Heart right ventricle (tissue), 16 donors: ENCODE measurements around the gene MECR. TPM values are rescaled to one million over a fixed set of nuclear protein-coding genes. Genes with fewer than 3 reads are reported as not detected.

ENCODE experiments used
- ATAC-seq, 8 donors: fragments of 200-7000 bp; cut with Tn5 transposase; one replicate each; pipeline ENCODE4 v1.9.1; 2020; ENCODE audit warnings: mild to moderate bottlenecking in 8 of 8, moderate library complexity in 8 of 8, moderate number of reproducible peaks in 1 of 8
- DNase-seq, 2 donors: peaks; one replicate each; pipeline ENCODE4 v3.0.0-alpha.2; 2020
- H3K27ac ChIP-seq, 10 donors: fragments of 200-600 bp; sonication (generic) in 2 of 10; one replicate each; pipeline versions ENCODE4 v1.5.0 to v1.8.0; 2020 to 2022; ENCODE audit warnings: mild to moderate bottlenecking in 3 of 10
- H3K27me3 ChIP-seq, 7 donors: fragments of 200-600 bp; one replicate each; pipeline ENCODE4 v1.8.0; 2021 to 2022; ENCODE audit warnings: mild to moderate bottlenecking in 2 of 7
- H3K36me3 ChIP-seq, 9 donors: fragments of 200-600 bp; sonication (generic) in 1 of 9; one replicate each; pipeline versions ENCODE4 v1.5.0 to v1.8.0; 2020 to 2022; ENCODE audit warnings: mild to moderate bottlenecking in 2 of 9
- H3K4me1 ChIP-seq, 9 donors: fragments of 200-600 bp; sonication (generic) in 1 of 9; one replicate each; pipeline versions ENCODE4 v1.5.0 to v1.8.0; 2020 to 2022; ENCODE audit warnings: mild to moderate bottlenecking in 4 of 9
- H3K4me3 ChIP-seq, 10 donors: fragments of 200-600 bp; sonication (generic) in 2 of 10; one replicate each; pipeline versions ENCODE4 v1.5.0 to v1.8.0; 2020 to 2022; ENCODE audit warnings: mild to moderate bottlenecking in 7 of 10, moderate library complexity in 2 of 10
- H3K9me3 ChIP-seq, 11 donors: fragments of 200-600 bp in 10 of 11; sonication (generic) in 2 of 11; one replicate each; pipeline versions ENCODE4 v1.5.0 to v1.8.0; 2013 to 2022; ENCODE audit warnings: mild to moderate bottlenecking in 2 of 11, control low read depth in 1 of 11, moderate library complexity in 1 of 11
- WGBS, 2 donors: extraction: QIAGEN DNeasy Blood & Tissue Kit; methylation state at CpG; one replicate each; pipeline ENCODE4 v1.1.7; 2013; ENCODE audit warnings: inconsistent platforms in 1 of 2; 5-methylcytosine and 5-hydroxymethylcytosine counted together
- intact Hi-C, 10 donors: fragments of 100-400 bp; cut with DNase I; formaldehyde crosslinking; loops; one replicate each; pipeline versions ENCODE4 v1.11.1 to v1.14.2; 2022
- polyA plus RNA-seq, 2 donors: library from polyadenylated mRNA; stranded (reverse); fragments of 200-250 nt; gene quantifications; one replicate each; pipeline ENCODE4 v1.2.3, GENCODE V29; 2013
- total RNA-seq, 10 donors: library from RNA; stranded (reverse); fragmentation: NEBNext Ultra II Directional in 3 of 10; extraction: Animal tissue kit (Norgen Biotek cat#: 25700) in 3 of 10; gene quantifications; one replicate each; pipeline versions ENCODE4 v1.2.1 to v1.2.4, GENCODE V29; 2021 to 2023
- TF ChIP-seq, protein P1 (sequence below), 9 donors: fragments of 200-600 bp; sonication (generic) in 2 of 9; IDR thresholded peaks; one replicate each; pipeline versions ENCODE4 v1.5.0 to v1.8.0; 2021 to 2022; ENCODE audit warnings: antibody characterized with exemption in 9 of 9, mild to moderate bottlenecking in 5 of 9, moderate library complexity in 1 of 9
- donor health status: Arrhythmogenic right ventricular cardiomyopathy.
- donor health status: ischemic (EF 13 %, LVEDD 7.1; RV severe dilation, severe dysfunction).
- donor health status: healthy with polysubstance abuse.
- donor health status: DM: no; HTN: yes; CAD: no.
- donor health status: DM: no; HTN: no; CAD: no.
- donor health status: ischemic (EF 25% LVEDD 6.9; RV normal size, moderate dysfunction).
- donor health status: ischemic (EF 25% LVEDD 5.7; RV mildly dilated, moderate dysfunction).
- donor health status: healthy.
- donor health status: DM: yes; HTN: yes; CAD: no.
- donor health status: Ischemic cardiomyopathy.
- donor health status: ischemic (EF 35%, LVEDD 5.7; RV mildly dilated, moderate dysfunction).
- donor health status: nonischemic (EF 11% LVEDD 7.7; RV severe dilation, severe dysfunction).
- donor health status: DM: yes; HTN: yes; CAD: no.
- donor health status: PGD.
- donor health status: ischemic (EF 29% LVEDD 5.4; RV normal size, mild dysfunction).
- donor health status: nonischemic (EF 23%, LVEDD 6.1; RV moderate dilation, normal function).

Gene MECR
- total and polyA plus RNA-seq, 12 donors, result 27.8 to 45.6 (median 38.7) TPM

DNA sequence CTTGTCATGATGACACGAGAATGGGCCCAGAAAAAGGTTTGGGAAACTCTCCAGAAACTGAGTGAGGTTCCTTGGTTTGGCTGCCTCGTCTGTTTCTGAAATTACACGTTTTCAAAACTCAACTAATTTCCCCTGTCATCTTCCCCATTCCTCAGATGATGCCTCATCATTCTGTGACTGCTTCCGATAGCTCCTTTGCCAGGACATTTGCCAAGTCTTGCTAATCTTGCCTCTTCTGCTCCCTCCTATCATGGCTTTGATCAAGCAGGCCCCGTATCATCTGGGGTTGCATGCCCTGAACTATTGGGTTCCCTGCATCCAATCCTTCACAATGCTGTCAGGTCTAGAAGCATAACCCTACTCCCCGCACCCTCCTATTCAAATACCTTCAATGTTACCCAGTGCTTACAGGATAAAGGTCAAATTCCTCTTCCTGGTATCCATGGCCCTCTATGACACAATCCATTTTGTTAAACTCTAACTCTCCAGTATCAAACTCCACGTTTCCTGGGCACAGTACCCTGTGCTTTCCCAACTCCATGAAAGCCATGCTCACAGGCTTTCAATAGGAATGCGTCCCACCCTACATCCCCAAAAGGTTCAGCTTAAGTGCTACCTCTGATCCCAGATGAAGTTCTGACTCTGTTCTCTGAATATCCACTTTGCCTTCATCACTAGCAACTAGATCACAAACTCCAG is 84.8 kb downstream of the MECR start:
- H3K27ac ChIP-seq, result peak overlapping the region in 1 of 10 donors; percentile 25
- peaks cover 4 to 77% (median 50%) of the 10 kb centered on the region in 9 donors for H3K36me3 ChIP-seq
- peaks cover 0 to 8% (median 0%) of the 10 kb centered on the region in 9 donors for H3K4me1 ChIP-seq
- TF ChIP-seq, protein P1, sequence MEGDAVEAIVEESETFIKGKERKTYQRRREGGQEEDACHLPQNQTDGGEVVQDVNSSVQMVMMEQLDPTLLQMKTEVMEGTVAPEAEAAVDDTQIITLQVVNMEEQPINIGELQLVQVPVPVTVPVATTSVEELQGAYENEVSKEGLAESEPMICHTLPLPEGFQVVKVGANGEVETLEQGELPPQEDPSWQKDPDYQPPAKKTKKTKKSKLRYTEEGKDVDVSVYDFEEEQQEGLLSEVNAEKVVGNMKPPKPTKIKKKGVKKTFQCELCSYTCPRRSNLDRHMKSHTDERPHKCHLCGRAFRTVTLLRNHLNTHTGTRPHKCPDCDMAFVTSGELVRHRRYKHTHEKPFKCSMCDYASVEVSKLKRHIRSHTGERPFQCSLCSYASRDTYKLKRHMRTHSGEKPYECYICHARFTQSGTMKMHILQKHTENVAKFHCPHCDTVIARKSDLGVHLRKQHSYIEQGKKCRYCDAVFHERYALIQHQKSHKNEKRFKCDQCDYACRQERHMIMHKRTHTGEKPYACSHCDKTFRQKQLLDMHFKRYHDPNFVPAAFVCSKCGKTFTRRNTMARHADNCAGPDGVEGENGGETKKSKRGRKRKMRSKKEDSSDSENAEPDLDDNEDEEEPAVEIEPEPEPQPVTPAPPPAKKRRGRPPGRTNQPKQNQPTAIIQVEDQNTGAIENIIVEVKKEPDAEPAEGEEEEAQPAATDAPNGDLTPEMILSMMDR (IDR thresholded peaks at IDR 0.05), result no peak
- intact Hi-C loops, result no loop called here
- ATAC-seq (peak in 4 of 8 donors; percentile 32 to 73 (median 52)), DNase-seq (no peak)
- no peak overlapping the region for H3K4me3 ChIP-seq
- 63 to 64% methylated on average over 8 of the region's 8 CpGs for WGBS, 2 donors
- no peaks in the 10 kb centered on the region for H3K27me3 ChIP-seq
- no peaks in the 10 kb centered on the region for H3K9me3 ChIP-seq

- H3K27ac ChIP-seq, result no peak overlapping the region
- peak in 1 of 8 donors; percentile 12 for ATAC-seq
- H3K27me3 ChIP-seq, result no peaks in the 10 kb centered on the region
- WGBS, 2 donors, result 93% methylated on average over 2 of the region's 2 CpGs
- TF ChIP-seq, protein P1 (IDR thresholded peaks at IDR 0.05), result no peak
- H3K4me1 ChIP-seq, result peaks cover 0 to 8% (median 0%) of the 10 kb centered on the region in 9 donors
- DNase-seq, result no peak
- intact Hi-C loops, result no loop called here
- no peaks in the 10 kb centered on the region for H3K9me3 ChIP-seq
- H3K36me3 ChIP-seq, result peaks cover 4 to 59% (median 33%) of the 10 kb centered on the region in 9 donors
- H3K4me3 ChIP-seq, result no peak overlapping the region
Measured at GRCh38 chr1:29144178-29144577, 86.6 kb downstream of the MECR start.

DNA sequence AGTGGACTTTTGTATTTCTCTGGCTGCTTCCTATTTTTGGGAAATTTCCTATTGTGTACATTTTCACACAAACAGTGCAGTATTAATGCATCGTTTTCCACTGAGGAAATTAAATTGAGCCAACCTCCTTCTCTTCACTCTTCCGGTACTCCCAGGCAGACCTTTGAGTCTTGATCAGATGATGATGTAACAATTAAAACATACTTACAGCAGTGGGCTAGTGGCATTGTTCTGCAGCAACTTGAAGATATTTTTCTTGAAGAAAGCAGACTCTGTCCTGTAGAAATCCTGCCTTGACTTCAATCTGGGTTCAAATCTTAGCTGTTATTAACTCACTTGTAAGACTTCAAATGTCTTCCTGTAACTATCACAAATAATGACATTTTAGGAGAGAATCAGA is 88.0 kb downstream of the MECR start:
- H3K36me3 ChIP-seq, result peaks cover 0 to 45% (median 18%) of the 10 kb centered on the region in 9 donors

More for the DNA sequence above, 88.0 kb downstream of the MECR start:
- Histone ChIP-seq H3K4me3 (no peak overlapping the region), H3K4me1 (peaks cover 0 to 8% (median 0%) of the 10 kb centered on the region in 9 donors), H3K9me3 (no peaks in the 10 kb centered on the region), H3K27me3 (no peaks in the 10 kb centered on the region), H3K27ac (no peak overlapping the region)
- WGBS, 2 donors, result 80 to 86% methylated on average over 2 of the region's 2 CpGs
- no peak for ATAC-seq
- intact Hi-C loops, result no loop called here
- DNase-seq, result no peak
- TF ChIP-seq, protein P1 (IDR thresholded peaks at IDR 0.05), result no peak

Other genes starting within 250 kb of the MECR start
- gene TMEM200B, start 107.0 kb downstream of the MECR start, total RNA-seq, result 1 to 10 TPM in 8 of 10 donors, under 1 TPM in 2; 0.79 to 2.2 (median 1.5) TPM
- 1 to 10 TPM; 1.8 to 3.3 TPM for gene TMEM200B, start 107.0 kb downstream of the MECR start, polyA plus RNA-seq
- 10 to 100 TPM; 40.8 to 67.8 (median 49.0) TPM for gene SRSF4, start 49.0 kb downstream of the MECR start, total RNA-seq
- gene SRSF4, start 49.0 kb downstream of the MECR start, polyA plus RNA-seq, result 10 to 100 TPM; 42.4 to 64.6 TPM
- gene PTPRU, start 5.6 kb upstream of the MECR start, total RNA-seq, result 10 to 100 TPM in 8 of 10 donors, 1 to 10 TPM in 2; 8.6 to 29.8 (median 14.5) TPM
- 10 to 100 TPM; 13.5 to 15.7 TPM for gene PTPRU, start 5.6 kb upstream of the MECR start, polyA plus RNA-seq